Activated naive CD4-positive, alpha-beta T cell treated with anti-CD3 and anti-CD28 coated beads, Interleukin-2, amount 50 U/mL, for 72 hours (primary cell): Measurements from ENCODE around the gene THSD4. TPM values are rescaled to one million over a fixed set of nuclear protein-coding genes. Genes with fewer than 3 reads are reported as not detected.

Source experiments
- ATAC-seq, 2 donors: fragments of 150-1000 bp; cut with Tn5 transposase; 2 replicates each; pipeline ENCODE4 v1.10.0; 2021; ENCODE audit warnings: mild to moderate bottlenecking in 2 of 2, moderate library complexity in 2 of 2
- DNase-seq, 2 donors: peaks; one replicate each; pipeline ENCODE4 v3.0.0; 2021 to 2022; ENCODE audit warnings: low spot score in 2 of 2
- H3K27ac Mint-ChIP-seq, 2 donors: one replicate each; pipeline ENCODE4 v1.8.0; 2022; ENCODE audit warnings: mild to moderate bottlenecking in 2 of 2, mixed read lengths in 2 of 2
- H3K36me3 Mint-ChIP-seq, 2 donors: one replicate each; pipeline ENCODE4 v1.8.0; 2022; ENCODE audit warnings: mixed read lengths in 2 of 2
- H3K9me3 Mint-ChIP-seq, 2 donors: one replicate each; pipeline ENCODE4 v1.8.0; 2022; ENCODE audit warnings: mixed read lengths in 2 of 2
- total RNA-seq, 2 donors: library from RNA; stranded (reverse); gene quantifications; one replicate each; pipeline ENCODE4 v1.2.3, GENCODE V29; 2022

Gene THSD4
- total RNA-seq, 2 donors from 2014 or later, result not detected

GRCh38 chr15:71337197-71337845 lies 222.1 kb downstream of the THSD4 start:
- no peak for ATAC-seq
- Mint-ChIP-seq H3K27ac (no peak overlapping the region), H3K9me3 (no peaks in the 10 kb centered on the region), H3K36me3 (no peaks in the 10 kb centered on the region)
- DNase-seq, result no peak

DNA sequence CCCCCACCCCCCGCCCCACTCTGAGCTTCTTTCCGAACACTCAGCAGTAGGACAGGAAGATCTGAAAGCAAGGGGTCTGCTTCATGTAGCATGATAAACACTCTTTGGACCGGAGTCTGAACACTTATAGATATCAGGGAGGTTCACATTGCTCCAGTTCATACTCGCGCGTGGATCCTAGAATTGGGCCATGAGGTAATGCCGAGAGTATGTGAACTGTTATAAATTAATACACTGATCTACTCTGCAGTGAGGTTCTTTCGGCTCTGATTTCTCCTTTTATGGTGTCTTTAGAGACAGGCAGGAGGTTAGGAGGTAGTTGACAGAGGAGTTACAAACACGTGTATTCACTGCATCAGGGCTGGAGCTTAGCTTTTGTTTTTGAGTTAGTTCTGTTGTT lies 223.0 kb downstream of the THSD4 start:
- no peak for ATAC-seq
- no peaks in the 10 kb centered on the region for H3K36me3 Mint-ChIP-seq
- no peak overlapping the region for H3K27ac Mint-ChIP-seq

DNA sequence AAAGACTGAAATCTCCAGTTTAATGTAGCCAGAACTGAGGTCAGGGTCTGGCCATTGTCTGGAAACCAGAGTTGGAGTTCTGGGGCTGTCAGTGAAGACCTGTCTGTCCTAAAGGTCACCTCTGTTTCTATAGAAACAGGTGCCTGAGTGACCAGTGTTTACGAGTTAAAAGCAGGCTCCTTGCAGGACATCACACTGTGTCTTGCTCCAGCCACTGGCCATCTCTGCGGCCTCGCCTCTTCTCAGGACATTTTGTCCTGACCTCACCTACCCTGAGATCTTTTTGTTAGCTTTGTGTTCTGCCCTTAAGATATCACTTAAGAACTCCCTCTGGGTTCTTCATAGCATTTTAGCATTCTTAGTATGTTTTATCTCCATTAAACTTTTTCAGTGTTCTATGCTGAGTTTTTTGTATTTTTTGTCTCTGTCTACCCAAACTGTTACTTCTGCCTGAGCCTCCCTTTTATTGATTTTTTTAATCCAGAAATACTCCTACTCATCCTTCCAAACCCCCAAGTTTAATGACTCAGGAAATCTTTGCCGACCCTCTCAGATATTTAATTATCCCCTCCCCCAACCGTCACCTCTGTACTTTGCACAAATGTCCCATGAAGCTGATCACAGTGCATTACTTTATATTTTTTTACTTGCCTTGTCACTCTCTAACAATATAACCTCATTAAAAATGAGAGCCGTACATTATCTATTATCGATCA lies 223.7 kb downstream of the THSD4 start:
- H3K9me3 Mint-ChIP-seq, result no peaks in the 10 kb centered on the region
- DNase-seq (no peak), ATAC-seq (no peak)
- H3K27ac Mint-ChIP-seq, result no peak overlapping the region
- no peaks in the 10 kb centered on the region for H3K36me3 Mint-ChIP-seq

More for the DNA sequence above, 223.0 kb downstream of the THSD4 start:
- H3K9me3 Mint-ChIP-seq, result no peaks in the 10 kb centered on the region
- no peak for DNase-seq

GRCh38 chr15:71341811-71342550 lies 226.7 kb downstream of the THSD4 start:
- no peaks in the 10 kb centered on the region for H3K36me3 Mint-ChIP-seq
- H3K27ac Mint-ChIP-seq, result no peak overlapping the region
- no peaks in the 10 kb centered on the region for H3K9me3 Mint-ChIP-seq
- DNase-seq (no peak), ATAC-seq (no peak)

DNA sequence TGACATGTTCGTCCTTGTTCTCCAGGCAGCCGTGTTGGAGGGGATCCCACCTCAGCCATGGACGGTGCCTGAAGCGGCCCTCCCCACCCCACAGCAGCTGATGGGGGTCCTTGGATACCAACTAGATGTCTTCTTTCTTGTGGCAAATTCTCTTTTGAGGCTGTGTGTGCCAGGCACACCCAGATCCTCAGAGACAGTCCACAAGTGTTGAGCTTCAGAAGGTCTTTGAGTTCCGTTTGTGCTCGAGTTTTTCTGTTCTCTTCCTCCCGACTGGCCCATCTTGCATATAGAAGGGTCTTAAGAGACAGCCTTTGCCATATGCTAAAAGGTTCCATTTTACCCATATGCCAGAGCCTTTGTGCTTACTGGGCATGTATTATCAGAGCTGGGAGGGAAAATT lies 227.4 kb downstream of the THSD4 start:
- no peaks in the 10 kb centered on the region for H3K36me3 Mint-ChIP-seq
- DNase-seq (no peak), ATAC-seq (no peak)
- no peaks in the 10 kb centered on the region for H3K9me3 Mint-ChIP-seq
- no peak overlapping the region for H3K27ac Mint-ChIP-seq

DNA sequence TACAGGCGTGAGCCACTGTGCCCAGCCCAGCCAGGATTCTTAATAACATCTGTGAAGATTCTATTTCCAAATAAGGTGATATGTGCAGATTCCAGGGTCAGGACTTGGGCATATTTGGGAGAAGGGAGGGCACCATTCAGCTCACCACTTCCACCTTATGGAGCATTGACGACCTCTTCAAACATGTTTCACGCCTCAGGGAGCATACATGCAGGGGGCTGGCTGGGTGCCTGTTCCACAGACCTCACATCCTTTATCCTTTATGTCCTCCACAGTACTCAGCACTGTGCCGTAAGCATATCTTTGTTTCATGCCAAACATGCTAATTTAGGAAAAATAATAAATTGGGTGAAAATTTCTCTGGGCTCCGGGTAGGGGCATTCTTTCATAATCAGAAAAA lies 229.0 kb downstream of the THSD4 start:
- no peak for DNase-seq
- H3K36me3 Mint-ChIP-seq, result no peaks in the 10 kb centered on the region
- H3K27ac Mint-ChIP-seq, result no peak overlapping the region
- no peak for ATAC-seq
- H3K9me3 Mint-ChIP-seq, result no peaks in the 10 kb centered on the region

DNA sequence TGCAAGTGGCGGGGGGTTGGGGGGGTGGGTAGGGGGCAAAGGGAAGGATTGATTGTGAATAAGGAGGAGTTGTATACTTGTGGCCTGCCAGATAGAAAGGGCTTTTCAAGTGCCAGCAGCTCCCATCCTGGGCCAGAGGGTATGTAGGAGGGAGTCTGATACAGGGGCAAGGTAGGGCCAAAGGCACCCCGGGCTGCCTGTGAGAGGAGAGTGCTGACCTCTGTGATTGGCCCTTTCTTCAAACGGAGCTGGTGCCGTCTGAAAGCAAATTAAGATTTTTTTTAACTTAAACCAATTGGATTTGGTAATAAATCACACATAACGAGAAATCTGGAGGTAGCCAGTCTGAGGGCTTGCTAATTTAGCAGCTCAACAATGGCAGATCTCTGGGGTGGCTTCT lies 229.9 kb downstream of the THSD4 start:
- DNase-seq, result no peak
- Mint-ChIP-seq H3K9me3 (no peaks in the 10 kb centered on the region), H3K36me3 (no peaks in the 10 kb centered on the region), H3K27ac (no peak overlapping the region)
- no peak for ATAC-seq

- Mint-ChIP-seq H3K36me3 (no peaks in the 10 kb centered on the region), H3K27ac (no peak overlapping the region), H3K9me3 (no peaks in the 10 kb centered on the region)
- no peak for DNase-seq
- ATAC-seq, result no peak
These were observed 231.2 kb downstream of the THSD4 start for GRCh38 chr15:71346464-71346863.

GRCh38 chr15:71348597-71348996 lies 233.3 kb downstream of the THSD4 start:
- Mint-ChIP-seq H3K36me3 (no peaks in the 10 kb centered on the region), H3K9me3 (no peaks in the 10 kb centered on the region), H3K27ac (no peak overlapping the region)
- no peak for ATAC-seq
- DNase-seq, result no peak

DNA sequence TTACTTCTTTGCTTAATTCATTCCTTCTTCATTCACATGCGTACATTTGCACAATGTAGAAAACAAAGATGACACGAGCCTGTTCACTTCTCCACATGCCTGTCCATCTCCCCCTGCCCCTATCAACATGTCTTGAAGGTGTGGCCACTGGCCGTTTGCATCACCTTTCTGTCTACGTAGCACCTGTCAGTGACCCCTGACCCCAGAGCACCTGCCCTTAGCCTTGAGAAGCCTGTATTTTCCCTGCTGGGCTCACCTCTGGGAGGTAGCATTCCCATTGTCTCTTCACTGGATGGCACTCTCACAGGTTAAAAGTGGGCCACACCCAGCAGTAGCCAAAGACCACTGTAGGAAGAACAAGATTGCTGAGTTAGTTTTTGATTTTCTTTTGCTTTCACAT lies 234.1 kb downstream of the THSD4 start:
- ATAC-seq (no peak), DNase-seq (no peak)
- no peaks in the 10 kb centered on the region for H3K9me3 Mint-ChIP-seq
- H3K27ac Mint-ChIP-seq, result no peak overlapping the region
- H3K36me3 Mint-ChIP-seq, result no peaks in the 10 kb centered on the region

GRCh38 chr15:71349736-71350526 lies 234.7 kb downstream of the THSD4 start:
- DNase-seq, result no peak
- Mint-ChIP-seq H3K9me3 (no peaks in the 10 kb centered on the region), H3K27ac (no peak overlapping the region), H3K36me3 (no peaks in the 10 kb centered on the region)
- no peak for ATAC-seq

DNA sequence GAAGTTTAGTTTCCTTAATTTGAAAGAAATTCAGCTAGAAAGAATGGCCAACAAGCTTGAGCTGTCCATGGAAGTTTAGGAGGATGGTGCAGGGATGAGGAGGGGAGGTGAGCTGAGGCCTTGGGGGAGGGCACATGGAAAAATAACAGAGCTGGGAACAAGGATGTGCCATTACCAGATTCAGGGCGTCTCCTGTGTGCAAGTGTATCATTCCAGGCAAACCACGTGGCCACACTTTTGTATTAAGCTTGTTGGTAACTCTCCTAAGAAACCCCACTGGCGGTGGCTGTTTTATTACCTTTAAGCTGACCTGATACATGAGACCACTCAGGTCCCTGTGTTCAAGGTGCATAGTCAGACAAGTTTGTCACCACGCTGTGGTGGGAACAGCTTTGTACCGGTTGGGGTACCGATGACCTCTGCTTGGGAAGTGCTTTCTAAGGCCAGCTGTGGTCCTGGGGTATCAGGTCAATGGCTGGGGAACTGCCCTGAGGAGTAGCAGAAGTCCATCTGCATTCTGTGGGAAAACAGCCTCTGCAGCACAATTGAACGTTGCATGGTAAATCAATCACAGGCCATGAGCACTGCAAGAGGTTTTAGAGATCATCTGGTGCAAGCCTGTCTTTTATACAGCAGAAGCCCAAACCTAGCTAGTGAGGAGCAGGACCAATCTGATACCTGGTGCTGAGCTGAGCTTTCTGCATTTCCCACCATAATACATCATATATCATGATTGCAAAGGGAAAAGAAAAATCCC lies 235.5 kb downstream of the THSD4 start:
- ATAC-seq (no peak), DNase-seq (no peak)
- Mint-ChIP-seq H3K9me3 (no peaks in the 10 kb centered on the region), H3K36me3 (no peaks in the 10 kb centered on the region), H3K27ac (no peak overlapping the region)

GRCh38 chr15:71352125-71352524 lies 236.9 kb downstream of the THSD4 start:
- H3K9me3 Mint-ChIP-seq, result no peaks in the 10 kb centered on the region
- no peaks in the 10 kb centered on the region for H3K36me3 Mint-ChIP-seq
- H3K27ac Mint-ChIP-seq, result no peak overlapping the region

DNA sequence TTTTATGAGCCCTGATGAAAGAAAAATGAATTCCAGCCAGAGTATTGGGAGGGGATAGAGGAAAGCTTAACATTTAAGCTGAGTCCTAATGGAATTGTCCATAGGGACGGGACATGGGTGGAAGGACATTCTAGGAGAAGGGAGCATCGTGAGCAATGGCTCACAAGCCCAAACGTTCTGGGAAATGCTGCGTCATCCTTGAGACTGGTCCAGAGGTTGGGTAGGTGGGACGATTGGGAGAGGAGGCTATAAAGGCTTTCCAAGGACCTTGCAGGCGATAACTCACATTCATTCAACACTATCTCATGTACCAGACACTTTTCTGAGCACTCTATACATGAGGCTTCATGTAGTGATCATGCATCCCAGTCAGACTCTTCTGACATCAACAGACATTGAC lies 237.5 kb downstream of the THSD4 start:
- Mint-ChIP-seq H3K9me3 (no peaks in the 10 kb centered on the region), H3K36me3 (no peaks in the 10 kb centered on the region), H3K27ac (no peak overlapping the region)
- ATAC-seq (no peak), DNase-seq (no peak)

More at GRCh38 chr15:71352125-71352524, 236.9 kb downstream of the THSD4 start:
- ATAC-seq, result no peak
- DNase-seq, result no peak

DNA sequence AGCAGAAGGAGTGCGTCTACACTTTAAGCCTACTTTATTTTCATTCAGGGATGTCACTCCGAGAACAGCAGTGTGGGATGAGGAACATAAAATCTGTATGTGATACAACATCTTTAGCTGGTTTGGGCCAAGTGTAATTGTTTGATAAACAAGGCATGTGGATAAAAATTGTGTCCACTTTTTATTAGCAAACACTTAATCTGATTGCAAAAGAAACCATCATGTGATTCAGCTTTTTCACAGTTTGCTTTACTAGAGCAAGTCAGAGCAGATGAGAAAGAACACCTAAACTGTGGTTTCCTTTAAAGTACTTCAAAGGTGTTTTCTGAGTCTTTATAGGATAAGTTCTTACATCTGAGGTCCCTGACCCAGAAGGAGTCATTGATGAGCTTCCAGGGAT lies 237.9 kb downstream of the THSD4 start:
- Mint-ChIP-seq H3K27ac (no peak overlapping the region), H3K9me3 (no peaks in the 10 kb centered on the region)
- no peak for ATAC-seq

GRCh38 chr15:71355268-71355667 lies 240.0 kb downstream of the THSD4 start:
- ATAC-seq (no peak), DNase-seq (no peak)
- Mint-ChIP-seq H3K9me3 (no peaks in the 10 kb centered on the region), H3K36me3 (no peaks in the 10 kb centered on the region), H3K27ac (no peak overlapping the region)

More for the DNA sequence above, 237.9 kb downstream of the THSD4 start:
- DNase-seq, result no peak
- H3K36me3 Mint-ChIP-seq, result no peaks in the 10 kb centered on the region
